ENCODE data around the gene TNS1. TPM values are rescaled to one million over a fixed set of nuclear protein-coding genes. Genes with fewer than 3 reads are reported as not detected.

Gene TNS1
- polyA plus RNA-seq, 3 donors: 55.2 to 58.0 (median 56.0) TPM

DNA sequence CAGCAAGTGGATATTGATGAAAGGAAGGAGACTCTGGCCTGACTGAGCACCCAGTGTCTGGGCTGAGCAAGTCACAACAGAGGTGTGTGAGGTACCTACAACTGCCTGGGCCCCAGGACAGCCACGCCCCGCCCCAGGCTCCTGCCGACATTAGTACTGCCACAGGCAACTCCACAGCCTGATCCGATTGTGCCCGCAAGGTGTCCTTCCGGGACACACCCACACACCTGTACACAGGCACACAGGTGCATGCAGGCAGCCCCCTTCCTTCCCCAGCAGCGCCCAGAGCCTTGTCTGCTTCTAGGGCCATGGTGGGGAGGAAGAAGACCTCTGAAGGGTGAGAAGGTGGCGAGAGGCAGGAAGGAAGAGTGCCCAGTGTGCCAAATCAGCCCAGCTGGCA is 83.6 kb downstream of the TNS1 start:
- no peak for DNase-seq (ENCODE audit: low read depth in 3 of 3, low spot score in 2 of 3)

DNA sequence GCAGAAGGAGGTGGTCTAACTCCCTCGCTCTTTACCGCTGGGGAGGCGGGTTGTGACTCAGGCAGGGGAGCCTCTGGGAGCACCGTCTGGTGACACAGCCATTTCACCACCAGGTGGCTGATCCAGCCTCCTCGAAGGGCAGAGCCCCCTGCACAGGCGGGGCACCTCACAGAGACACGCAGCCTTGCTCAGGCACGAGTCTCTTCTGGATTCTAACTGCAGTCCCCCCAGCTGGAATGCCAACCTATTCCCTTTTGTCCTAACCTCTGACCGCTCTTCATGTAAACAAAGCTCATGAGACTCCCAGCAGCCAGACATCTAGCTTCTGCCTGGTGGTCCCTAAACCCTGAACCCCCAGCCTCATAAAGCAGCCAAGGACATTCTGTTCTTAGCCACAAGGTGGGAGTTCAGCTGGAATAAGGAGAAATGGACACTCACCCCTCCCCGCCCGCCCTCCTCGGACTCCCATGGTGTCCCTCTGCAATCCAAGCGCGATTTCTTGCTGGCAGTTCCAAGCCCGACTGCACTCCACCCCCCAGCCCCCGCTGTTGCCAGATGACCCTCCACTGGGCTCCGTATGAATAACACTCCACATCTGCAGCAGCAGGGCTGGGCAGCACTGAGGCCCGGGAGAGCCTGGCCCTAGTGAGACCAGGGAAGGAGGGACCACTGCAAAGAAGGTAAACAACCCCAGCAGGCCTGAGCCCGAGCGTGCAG is 84.3 kb downstream of the TNS1 start:
- no peak for DNase-seq (ENCODE audit: low read depth in 3 of 3, low spot score in 2 of 3)

GRCh38 chr2:217916504-217917254 is 86.1 kb downstream of the TNS1 start:
- no peak for DNase-seq (ENCODE audit: low read depth in 3 of 3, low spot score in 2 of 3)

- no peak for DNase-seq (ENCODE audit: low read depth in 3 of 3, low spot score in 2 of 3)
Observed at GRCh38 chr2:217915706-217916105, 87.1 kb downstream of the TNS1 start.

- DNase-seq (ENCODE audit: low read depth in 3 of 3, low spot score in 2 of 3): no peak
Observed at GRCh38 chr2:217914878-217915277, 87.9 kb downstream of the TNS1 start.

- no peak for DNase-seq (ENCODE audit: low read depth in 3 of 3, low spot score in 2 of 3)
Observed at GRCh38 chr2:217914078-217914477, 88.7 kb downstream of the TNS1 start.

DNA sequence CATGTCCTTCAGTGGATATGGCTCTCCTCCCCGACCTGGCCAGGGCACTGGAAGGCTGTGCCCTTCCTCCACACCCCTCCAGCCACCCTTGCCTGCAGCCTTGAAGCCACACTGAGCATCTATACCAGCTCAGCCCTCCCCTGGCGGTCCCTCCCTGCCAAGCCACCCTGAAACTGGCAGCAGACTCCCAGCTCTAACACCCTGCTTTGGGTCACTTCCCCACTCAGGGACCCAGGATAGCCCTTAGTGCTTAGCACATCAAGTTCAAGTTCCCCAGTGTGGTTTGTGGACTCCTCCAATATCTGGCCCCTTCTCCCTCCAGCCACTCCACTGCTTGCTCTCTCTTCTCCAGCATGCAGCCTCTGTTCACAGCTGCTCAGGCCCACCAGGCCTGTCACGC is 89.4 kb downstream of the TNS1 start:
- DNase-seq (ENCODE audit: low read depth in 3 of 3, low spot score in 2 of 3): no peak

GRCh38 chr2:217912098-217913024 is 90.4 kb downstream of the TNS1 start:
- DNase-seq (ENCODE audit: low read depth in 3 of 3, low spot score in 2 of 3): no peak

DNA sequence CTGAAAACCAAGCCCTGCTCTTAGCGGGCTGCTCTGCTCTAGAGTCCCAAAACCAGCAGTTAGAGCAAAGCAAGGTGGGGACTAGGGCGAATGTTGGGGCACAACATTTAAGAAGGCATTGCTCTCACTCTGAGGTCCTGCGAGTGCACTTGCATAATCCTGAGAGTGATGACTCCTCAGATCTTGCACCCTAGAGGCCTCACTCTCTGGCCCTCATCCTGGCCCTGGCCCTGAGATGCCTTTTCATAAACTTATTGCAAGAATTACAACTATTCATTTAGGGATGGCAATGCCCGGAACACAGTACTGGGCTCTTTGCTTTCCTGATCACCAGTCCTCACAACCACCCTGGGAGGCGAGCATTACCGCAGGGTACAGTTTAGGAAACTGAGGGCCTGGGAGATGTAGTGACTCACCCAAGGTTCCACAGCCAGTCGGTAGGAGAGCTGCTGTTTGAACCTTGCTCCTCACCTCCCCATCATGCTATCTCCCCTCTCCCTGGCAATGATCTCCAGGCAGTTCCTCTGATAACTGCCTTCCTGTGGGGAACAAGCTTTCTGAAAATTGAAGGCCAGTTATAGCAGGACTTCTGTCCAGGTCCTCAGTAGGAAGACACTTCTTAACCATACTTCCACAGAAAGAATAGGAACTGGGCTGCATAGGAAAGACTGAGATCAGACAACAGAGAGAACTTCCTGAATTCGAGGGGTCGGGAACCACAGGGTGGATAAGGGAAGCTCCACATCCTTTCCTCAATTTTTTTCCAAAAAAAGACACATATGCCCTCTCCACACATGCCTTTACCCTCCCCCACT is 91.3 kb downstream of the TNS1 start:
- DNase-seq (ENCODE audit: low read depth in 3 of 3, low spot score in 2 of 3): no peak

DNA sequence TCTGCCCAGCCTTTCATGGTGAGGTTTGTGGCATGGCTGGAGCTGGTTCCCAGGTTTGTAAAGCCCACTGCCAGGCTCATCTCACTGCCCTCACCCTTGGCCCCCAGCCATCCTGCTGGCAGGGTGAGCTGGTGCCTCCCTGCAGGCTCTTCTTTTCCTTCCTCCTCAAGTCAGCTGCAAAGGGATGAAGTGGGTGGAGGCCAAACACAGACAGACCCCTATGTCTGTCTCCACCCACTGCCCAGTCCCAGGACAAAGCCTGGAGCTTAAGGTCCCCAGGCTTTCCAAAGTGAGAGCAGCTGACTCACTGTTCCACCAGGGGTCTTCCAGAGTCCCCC is 92.0 kb downstream of the TNS1 start:
- no peak for DNase-seq (ENCODE audit: low read depth in 3 of 3, low spot score in 2 of 3)

GRCh38 chr2:217909156-217909820 is 93.5 kb downstream of the TNS1 start:
- no peak for DNase-seq (ENCODE audit: low read depth in 3 of 3, low spot score in 2 of 3)

DNA sequence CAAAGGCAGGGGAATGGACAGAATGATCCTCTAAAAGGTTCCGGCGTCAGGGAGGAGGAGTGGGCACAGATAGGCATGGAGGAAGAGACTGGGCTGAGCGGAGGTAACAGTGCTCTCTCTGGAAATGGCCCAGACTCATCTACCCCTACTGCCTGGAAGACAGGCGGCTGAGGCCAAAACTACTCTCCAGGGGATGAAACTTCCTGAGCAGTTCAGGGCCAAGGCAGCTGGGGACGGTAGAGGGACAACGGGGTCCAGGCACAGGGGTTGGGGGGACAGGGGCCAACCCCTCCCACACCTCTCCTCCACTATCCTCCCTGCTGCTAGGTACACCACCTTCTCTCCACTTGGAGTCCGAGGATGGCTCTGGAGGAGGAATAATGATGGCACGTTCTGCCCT is 94.3 kb downstream of the TNS1 start:
- DNase-seq (ENCODE audit: low read depth in 3 of 3, low spot score in 2 of 3): no peak

- DNase-seq (ENCODE audit: low read depth in 3 of 3, low spot score in 2 of 3): no peak
Observed at GRCh38 chr2:217907266-217907665, 95.5 kb downstream of the TNS1 start.

GRCh38 chr2:217906798-217907197 is 96.0 kb downstream of the TNS1 start:
- no peak for DNase-seq (ENCODE audit: low read depth in 3 of 3, low spot score in 2 of 3)

DNA sequence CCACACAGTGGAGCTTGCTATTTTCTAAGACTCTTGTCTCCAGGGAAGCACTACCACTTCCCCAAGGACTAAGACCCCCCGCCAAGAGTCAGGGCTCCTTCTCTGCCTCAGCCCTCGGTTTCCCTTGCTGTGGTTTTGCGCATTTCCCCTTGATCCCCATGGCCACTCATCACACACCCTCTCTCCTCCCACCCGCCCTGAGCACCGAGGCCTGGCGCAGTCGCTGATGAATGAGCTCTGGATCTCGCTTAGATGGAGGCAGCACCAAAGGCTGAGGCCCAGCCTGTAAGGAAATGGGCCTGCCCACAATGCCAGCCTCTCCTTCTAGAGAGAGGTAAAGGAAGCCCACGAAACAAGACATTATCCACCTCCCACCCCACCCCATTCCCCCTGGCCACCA is 96.9 kb downstream of the TNS1 start:
- DNase-seq (ENCODE audit: low read depth in 3 of 3, low spot score in 2 of 3): no peak

DNA sequence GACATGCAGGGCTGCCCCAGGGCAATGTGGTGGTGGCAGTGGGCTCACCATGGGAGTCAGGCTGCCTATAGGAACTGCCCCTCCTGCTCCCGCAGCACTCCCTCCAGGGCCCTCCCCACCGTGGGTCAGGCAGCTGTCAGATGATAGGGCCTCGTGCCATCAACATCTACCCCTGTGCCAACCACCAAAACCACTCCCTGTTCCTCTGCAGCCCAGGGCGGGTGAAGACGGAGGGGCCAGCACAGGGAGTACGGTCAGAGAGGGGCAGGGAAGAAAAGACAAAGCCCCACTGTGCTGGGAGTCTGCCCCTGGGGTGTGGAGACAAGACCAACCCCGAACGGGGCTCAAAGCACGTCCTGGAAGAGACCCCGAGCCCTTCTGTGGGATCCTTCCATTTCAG is 97.4 kb downstream of the TNS1 start:
- no peak for DNase-seq (ENCODE audit: low read depth in 3 of 3, low spot score in 2 of 3)

DNA sequence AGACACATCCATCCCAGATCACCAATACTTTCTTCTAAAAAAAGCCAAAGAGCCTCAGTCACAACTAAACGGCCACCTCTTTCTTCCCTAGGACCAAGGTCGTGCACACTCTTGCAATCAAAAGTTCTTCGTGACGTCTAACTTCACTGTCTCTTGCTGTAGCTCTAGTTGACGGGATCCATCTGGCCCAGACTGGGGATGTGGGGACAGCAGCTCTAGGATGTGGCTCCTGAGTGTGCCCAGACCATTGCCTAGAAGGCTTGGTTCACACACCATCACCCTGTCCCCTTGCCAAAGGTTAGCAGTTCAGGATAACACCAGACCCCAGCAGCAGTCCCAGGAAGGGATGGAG is 98.2 kb downstream of the TNS1 start:
- DNase-seq (ENCODE audit: low read depth in 3 of 3, low spot score in 2 of 3): no peak

- DNase-seq (ENCODE audit: low read depth in 3 of 3, low spot score in 2 of 3): no peak
Observed at GRCh38 chr2:217903859-217904613, 98.8 kb downstream of the TNS1 start.

DNA sequence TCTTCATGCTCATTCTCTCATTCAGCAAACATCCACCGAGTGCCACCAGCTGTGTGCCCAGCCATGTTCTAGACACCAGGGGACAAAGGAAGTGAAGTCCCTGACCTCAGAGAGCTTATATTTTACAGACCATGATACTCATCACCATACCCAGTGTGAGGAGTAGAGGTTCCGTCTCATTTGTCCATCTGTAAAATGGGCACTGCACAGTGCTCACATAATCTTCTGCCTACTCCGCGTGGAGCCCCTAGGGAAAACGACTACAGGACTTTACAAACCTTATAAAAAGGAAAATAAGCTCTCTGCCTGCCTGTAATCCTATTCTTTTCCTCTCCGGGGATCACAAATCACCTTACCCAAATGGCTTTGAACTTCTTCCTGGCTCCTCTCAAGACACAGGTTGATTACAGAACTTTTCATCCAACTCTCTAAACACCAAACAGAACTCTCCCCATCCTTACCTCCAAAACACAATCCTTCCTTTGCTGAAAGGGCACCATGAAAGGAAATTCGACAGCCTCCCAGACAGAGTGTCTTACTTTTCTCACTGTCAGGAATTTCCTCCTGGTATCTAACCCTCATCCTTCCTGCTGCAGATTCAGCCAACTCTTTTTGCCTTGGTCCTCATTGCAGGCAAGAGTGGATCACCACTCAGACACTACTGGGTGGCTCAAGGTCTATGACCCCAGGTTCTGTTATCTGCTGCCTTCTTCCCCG is 99.5 kb downstream of the TNS1 start:
- no peak for DNase-seq (ENCODE audit: low read depth in 3 of 3, low spot score in 2 of 3)

Data from right renal cortex interstitium (tissue), 3 donors.